ENCODE data around the gene LAMA5. TPM values are rescaled to one million over a fixed set of nuclear protein-coding genes. Genes with fewer than 3 reads are reported as not detected.

LAMA5 gene, protein sequence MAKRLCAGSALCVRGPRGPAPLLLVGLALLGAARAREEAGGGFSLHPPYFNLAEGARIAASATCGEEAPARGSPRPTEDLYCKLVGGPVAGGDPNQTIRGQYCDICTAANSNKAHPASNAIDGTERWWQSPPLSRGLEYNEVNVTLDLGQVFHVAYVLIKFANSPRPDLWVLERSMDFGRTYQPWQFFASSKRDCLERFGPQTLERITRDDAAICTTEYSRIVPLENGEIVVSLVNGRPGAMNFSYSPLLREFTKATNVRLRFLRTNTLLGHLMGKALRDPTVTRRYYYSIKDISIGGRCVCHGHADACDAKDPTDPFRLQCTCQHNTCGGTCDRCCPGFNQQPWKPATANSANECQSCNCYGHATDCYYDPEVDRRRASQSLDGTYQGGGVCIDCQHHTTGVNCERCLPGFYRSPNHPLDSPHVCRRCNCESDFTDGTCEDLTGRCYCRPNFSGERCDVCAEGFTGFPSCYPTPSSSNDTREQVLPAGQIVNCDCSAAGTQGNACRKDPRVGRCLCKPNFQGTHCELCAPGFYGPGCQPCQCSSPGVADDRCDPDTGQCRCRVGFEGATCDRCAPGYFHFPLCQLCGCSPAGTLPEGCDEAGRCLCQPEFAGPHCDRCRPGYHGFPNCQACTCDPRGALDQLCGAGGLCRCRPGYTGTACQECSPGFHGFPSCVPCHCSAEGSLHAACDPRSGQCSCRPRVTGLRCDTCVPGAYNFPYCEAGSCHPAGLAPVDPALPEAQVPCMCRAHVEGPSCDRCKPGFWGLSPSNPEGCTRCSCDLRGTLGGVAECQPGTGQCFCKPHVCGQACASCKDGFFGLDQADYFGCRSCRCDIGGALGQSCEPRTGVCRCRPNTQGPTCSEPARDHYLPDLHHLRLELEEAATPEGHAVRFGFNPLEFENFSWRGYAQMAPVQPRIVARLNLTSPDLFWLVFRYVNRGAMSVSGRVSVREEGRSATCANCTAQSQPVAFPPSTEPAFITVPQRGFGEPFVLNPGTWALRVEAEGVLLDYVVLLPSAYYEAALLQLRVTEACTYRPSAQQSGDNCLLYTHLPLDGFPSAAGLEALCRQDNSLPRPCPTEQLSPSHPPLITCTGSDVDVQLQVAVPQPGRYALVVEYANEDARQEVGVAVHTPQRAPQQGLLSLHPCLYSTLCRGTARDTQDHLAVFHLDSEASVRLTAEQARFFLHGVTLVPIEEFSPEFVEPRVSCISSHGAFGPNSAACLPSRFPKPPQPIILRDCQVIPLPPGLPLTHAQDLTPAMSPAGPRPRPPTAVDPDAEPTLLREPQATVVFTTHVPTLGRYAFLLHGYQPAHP (N-terminal part only)
- total RNA-seq = 226 and 838 TPM in 2 replicates

DNA sequence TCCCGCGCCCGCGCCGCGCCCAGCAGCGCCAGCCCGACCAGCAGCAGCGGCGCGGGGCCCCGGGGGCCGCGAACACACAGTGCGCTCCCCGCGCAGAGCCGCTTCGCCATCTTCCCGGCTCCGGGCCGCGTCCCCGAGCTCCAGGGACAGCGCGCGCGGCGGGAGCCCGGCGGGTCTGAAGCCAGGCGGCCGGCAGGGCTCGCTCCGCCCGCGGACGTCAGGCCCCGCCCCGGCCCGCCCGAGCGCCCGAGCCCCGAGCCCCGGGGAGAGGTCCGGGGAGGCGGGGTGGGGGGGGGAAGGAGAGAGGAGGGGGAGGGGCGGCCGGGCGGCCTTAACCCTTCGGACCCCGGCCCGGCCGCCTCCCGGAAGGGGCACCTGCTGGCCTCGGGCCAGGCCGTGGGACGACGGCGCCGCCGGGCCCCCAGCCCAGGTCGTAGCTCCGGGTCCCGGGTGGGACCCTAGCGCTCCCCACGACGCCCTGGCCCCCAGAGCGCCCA, at the start of gene LAMA5:
TSS of gene LAMA5 (minus strand) at position 177 of the 497 bp plus-strand sequence. CDS start at position 110, 67 bp downstream.

DNA sequence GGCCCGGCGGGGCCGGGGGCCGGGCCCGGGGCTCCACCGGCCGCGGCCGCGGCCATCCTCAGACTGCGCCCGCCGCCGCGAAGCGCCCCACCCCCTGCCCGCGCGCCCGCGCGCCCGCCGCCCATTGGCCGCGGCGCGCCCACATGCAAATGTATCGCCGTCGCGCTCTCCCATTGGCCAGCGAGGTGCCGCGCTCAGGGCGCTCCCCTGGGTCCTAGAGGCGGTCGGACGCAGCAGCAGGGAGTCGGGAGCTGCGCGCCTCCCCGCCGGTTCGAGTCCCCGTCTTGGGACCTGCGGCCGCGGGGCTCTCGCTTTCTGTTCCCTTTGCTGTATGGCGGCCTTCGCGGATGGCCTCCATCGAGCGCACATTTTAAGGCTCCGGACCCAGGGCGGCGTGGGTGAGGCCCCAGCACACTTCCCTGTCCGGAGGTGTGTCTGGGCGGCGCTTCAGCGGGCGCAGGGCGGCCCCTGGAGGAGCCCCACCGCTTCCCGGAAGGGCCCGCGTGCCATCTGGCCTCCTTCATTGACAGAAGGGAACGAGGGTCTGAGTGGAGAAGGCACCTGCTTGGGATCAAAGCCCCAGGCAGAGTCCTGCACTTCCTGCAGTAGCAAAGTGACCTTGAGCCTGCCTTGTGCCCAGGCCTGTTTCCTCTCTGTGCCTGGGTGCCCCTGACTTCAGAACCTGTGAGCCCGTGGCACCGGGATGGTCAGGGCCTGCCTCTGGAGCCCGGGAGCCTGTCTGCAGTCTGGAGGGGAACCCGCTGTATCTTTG, 40.3 kb upstream of the LAMA5 start, which contains the start of gene CABLES2:
TSS of gene CABLES2 (minus strand) at position 65 of the 772 bp plus-strand sequence. CDS start at position 56, 9 bp downstream.

DNA sequence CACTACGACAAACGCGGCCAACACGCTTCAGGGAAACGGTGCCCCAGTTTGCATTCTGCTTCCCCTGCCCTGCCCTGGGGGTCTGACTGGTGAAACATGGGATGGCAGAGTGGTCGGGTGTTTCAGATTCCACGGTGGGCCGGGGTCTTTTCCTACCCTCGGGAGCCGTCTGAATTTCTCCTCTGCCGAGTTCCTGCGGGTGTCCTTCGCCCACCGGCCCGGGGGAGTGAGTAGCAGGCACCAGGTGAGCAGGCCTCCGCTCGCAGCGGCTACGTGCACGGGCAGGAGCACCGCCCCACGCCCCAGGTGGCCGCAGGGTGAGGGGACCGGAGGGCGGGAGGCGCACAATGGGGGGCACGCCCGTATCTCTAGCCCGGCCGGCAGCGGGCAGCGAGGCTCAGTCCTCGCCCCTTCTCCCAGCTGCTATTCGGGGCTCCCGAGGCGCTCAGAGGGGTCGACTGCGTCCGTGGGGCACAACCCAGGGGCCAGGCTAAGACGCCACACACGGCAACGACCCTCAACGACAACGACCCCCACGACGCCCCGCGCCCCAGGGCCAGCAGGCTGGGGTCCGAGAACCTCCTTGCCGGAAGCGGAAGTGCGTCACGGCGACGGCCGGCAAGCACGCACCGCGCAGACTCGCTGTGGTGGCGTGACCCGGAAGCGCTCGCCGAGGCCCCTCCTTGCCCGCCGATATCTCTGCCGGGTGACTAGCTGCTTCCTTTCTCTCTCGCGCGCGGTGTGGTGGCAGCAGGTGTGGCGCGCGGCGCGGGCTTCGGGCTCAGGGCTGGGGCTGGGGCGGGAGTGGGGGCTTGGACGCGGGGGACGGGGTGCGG, 19.5 kb upstream of the LAMA5 start, which contains the start of gene RPS21:
TSS of gene RPS21 (plus strand) at position 721 of the 836 bp plus-strand sequence. CDS start 236 bp downstream, outside the sequence.

DNA sequence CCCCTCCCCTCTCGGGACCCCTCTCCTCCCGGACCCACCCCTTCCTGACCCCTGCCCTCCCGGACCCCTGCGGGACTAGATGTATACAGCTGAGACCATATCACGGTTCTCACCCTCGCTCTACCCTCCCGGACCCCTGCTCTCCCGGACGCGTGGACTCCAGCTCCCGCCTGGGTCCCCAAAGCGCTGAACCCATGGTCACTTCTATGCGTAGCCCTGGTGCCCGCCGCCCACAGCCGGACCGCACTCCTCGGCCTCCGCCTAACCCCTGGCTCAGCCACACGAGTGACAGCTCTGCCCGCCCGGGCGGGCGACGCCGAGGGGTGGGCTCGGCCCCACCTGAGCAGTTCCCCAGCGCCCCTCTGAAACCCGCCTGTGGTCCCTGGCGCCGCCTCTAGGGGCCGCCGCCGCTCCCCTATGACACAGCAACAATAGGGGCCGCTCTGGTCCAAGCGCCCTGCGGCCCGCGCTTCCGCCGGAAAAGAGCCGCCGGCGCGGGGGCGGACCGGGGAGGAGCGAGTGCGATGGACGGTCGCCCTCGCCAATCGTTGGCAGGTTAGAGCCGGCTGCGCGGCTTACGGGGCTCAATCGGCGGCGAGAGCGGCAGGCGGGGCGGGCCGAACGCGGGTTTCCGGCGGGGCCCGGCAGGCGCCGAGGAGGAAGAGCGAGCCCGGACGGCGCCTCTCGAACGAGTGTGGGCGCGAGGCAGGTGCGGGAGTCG, 64.6 kb downstream of the LAMA5 start, which contains the start of gene ADRM1:
TSS of gene ADRM1 (plus strand) at position 657 of the 721 bp plus-strand sequence. CDS start 572 bp downstream, outside the sequence.

Other genes starting within 250 kb of the LAMA5 start
- 22.1 and 27.5 TPM in 2 replicates for gene LSM14B, start 244.8 kb downstream of the LAMA5 start, total RNA-seq
- 197 and 420 TPM in 2 replicates for gene PSMA7, start 223.9 kb downstream of the LAMA5 start, total RNA-seq
- 11.7 and 18.9 TPM in 2 replicates for gene SS18L1, start 223.5 kb downstream of the LAMA5 start, total RNA-seq
- 22.6 and 27.4 TPM in 2 replicates for gene MTG2, start 184.3 kb downstream of the LAMA5 start, total RNA-seq
- gene HRH3, start 147.0 kb downstream of the LAMA5 start, total RNA-seq = not detected in 2 replicates
- 11.4 and 15.8 TPM in 2 replicates for gene OSBPL2, start 128.8 kb downstream of the LAMA5 start, total RNA-seq
- gene ADRM1, start 64.3 kb downstream of the LAMA5 start, total RNA-seq = 161 and 254 TPM in 2 replicates
- 1,188 and 1,768 TPM in 2 replicates for gene RPS21, start 19.8 kb upstream of the LAMA5 start, total RNA-seq
- 2.3 and 5.2 TPM in 2 replicates for gene CABLES2, start 40.0 kb upstream of the LAMA5 start, total RNA-seq
- not detected in 2 replicates for gene RBBP8NL, start 60.2 kb upstream of the LAMA5 start, total RNA-seq
- not detected in 2 replicates for gene GATA5, start 108.7 kb upstream of the LAMA5 start, total RNA-seq